GM12801 (cell line): Measurements from ENCODE around the gene FEM1C.

Experiments
- CTCF ChIP-seq: IDR thresholded peaks from one replicate; pipeline ENCODE4 v1.5.1; 2011; ENCODE audit warnings: control low read depth; ENCODE audit not compliant: insufficient read length; ENCODE audit errors: extremely low read depth

FEM1C gene

GRCh38 chr5:115472271-115473025 is 72.1 kb downstream of the FEM1C start:
- TF ChIP-seq CTCF: no peak

- TF ChIP-seq CTCF: no peak
Measured at GRCh38 chr5:115471345-115472063, 73.1 kb downstream of the FEM1C start.

GRCh38 chr5:115470921-115471320 is 73.7 kb downstream of the FEM1C start:
- no peak for TF ChIP-seq CTCF
